ENCODE data around the gene TEX22. TPM values are rescaled to one million over a fixed set of nuclear protein-coding genes. Genes with fewer than 3 reads are reported as not detected.

Gene TEX22
- total RNA-seq, 1 donor from 2014 or later, result 4.9 TPM

DNA sequence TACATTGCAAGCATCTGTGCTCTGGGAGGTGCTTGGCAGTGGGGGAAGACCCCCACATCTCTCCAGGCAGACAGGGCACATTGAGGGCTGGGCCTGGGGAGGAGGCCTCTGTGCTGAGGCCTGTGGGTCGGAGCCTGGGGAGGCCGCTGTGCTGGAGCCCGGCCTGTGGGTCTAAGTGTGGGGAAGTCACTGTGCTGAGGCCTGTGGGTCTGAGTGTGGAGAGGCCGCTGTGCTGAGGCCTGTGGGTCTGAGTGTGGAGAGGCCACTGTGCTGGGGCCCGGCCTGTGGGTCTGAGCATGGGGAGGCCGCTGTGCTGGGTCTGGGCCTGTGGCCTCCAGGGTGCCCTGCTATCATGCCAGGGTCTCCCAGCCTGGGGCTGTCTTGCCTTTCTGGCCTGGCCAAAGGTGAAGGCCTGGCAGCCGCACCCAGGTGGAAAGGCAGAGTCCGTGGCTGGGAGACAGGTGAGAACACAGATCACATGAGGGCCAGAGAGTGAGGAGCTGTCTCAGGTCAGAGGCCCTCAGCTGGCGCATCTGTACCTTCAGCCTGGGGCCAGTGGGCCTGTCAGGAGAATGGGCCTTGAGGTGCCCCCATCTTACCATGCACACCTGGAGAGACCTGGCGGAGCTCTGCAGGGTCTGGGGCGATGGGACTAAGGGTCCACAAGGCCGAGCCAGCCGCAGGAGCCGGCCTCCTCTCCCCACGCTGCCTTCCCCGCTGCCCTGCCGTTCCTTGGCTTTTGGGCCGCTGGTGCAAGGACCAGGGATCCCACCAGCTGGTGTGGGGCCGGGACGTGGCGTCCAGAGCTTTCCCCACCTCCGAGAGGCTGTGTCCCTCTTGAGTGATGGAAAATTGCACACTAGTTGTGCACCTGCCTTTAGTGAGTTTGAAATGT, 57.7 kb downstream of the TEX22 start:
- Mint-ChIP-seq H3K36me3 (ENCODE audit: unreplicated experiment) (peaks cover 18% of the 10 kb centered on the region), H3K27ac (ENCODE audit: unreplicated experiment) (no peak overlapping the region), H3K4me1 (ENCODE audit: unreplicated experiment) (no peaks in the 10 kb centered on the region), H3K4me3 (ENCODE audit: unreplicated experiment) (no peak overlapping the region), H3K9me3 (ENCODE audit: unreplicated experiment) (no peaks in the 10 kb centered on the region), H3K27me3 (ENCODE audit: unreplicated experiment) (no peaks in the 10 kb centered on the region)
- DNase-seq (ENCODE audit: extremely low spot score, unreplicated experiment), result no peak
- TF ChIP-seq, protein P1, sequence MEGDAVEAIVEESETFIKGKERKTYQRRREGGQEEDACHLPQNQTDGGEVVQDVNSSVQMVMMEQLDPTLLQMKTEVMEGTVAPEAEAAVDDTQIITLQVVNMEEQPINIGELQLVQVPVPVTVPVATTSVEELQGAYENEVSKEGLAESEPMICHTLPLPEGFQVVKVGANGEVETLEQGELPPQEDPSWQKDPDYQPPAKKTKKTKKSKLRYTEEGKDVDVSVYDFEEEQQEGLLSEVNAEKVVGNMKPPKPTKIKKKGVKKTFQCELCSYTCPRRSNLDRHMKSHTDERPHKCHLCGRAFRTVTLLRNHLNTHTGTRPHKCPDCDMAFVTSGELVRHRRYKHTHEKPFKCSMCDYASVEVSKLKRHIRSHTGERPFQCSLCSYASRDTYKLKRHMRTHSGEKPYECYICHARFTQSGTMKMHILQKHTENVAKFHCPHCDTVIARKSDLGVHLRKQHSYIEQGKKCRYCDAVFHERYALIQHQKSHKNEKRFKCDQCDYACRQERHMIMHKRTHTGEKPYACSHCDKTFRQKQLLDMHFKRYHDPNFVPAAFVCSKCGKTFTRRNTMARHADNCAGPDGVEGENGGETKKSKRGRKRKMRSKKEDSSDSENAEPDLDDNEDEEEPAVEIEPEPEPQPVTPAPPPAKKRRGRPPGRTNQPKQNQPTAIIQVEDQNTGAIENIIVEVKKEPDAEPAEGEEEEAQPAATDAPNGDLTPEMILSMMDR (IDR thresholded peaks at IDR 0.05), result no peak

DNA sequence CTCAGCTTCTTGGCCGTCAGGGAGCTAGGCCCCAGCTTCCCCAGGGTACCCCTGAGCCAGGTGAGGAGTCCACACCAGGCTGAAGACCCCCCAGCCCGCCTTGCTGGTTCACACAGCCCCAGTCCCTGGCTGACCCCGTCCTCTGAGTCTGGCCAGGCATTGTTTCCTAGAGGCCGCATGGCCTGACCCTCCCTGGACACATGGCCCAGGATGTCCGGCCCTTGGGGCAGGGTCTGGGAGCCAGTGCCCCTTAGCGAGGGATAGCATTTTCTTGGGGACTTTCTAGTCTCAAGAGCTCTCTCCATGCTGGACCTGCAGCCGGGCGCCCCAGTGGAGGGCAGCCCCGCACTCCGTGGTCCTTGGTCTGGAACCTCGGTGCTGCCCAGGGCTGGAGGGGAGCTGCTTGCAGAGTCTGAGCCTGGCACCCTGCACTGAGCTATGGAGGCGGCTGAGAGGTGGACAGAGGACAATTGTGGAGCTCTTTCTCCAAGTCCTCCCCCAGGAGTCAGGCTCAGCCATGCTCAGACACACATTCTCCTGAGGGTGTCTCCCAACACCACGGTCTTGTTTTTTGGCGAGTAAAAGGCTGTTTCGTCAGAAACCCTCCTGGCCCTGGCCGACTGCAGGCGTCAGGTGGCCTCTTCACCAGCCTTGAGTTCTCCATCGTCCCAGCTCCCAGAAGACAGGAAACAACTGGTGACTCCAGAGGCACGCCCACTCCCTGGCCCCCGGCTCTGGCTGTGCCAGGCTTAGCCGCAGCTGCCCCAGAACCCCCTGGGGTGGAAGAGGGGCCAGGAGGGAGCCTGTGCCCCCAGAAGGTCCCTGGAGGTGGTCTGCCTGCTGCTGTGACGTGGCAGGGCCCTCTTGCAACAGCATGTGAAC, 58.6 kb downstream of the TEX22 start:
- TF ChIP-seq, protein P1 (IDR thresholded peaks at IDR 0.05), result no peak
- Mint-ChIP-seq H3K36me3 (ENCODE audit: unreplicated experiment) (peaks cover 23% of the 10 kb centered on the region), H3K27ac (ENCODE audit: unreplicated experiment) (no peak overlapping the region), H3K9me3 (ENCODE audit: unreplicated experiment) (no peaks in the 10 kb centered on the region), H3K27me3 (ENCODE audit: unreplicated experiment) (no peaks in the 10 kb centered on the region), H3K4me1 (ENCODE audit: unreplicated experiment) (no peaks in the 10 kb centered on the region), H3K4me3 (ENCODE audit: unreplicated experiment) (no peak overlapping the region)
- DNase-seq (ENCODE audit: extremely low spot score, unreplicated experiment), result no peak

DNA sequence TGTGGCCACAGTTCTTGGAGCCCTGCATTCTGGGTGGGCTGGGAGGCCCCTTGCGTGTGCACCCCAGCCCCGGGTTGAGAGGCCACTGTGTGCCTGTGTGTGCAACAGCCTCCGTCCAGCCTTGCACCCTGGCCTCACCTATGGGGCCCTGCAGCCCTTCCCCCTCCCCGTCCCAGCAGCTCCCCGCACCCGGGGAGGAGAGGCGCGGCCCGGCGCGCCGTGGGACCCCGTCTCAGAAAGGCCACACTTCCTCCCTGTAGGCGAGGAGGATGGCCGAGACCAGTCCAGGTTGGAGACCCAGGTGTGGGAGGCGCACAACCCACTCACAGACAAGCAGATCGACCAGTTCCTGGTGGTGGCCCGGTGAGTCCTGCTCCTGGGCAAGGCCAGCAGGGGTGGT, 59.7 kb downstream of the TEX22 start:
- no peak for DNase-seq (ENCODE audit: extremely low spot score, unreplicated experiment)
- Mint-ChIP-seq H3K9me3 (ENCODE audit: unreplicated experiment) (no peaks in the 10 kb centered on the region), H3K27me3 (ENCODE audit: unreplicated experiment) (no peaks in the 10 kb centered on the region), H3K4me3 (ENCODE audit: unreplicated experiment) (no peak overlapping the region), H3K36me3 (ENCODE audit: unreplicated experiment) (peaks cover 19% of the 10 kb centered on the region), H3K27ac (ENCODE audit: unreplicated experiment) (no peak overlapping the region), H3K4me1 (ENCODE audit: unreplicated experiment) (no peaks in the 10 kb centered on the region)
- TF ChIP-seq, protein P1 (IDR thresholded peaks at IDR 0.05), result no peak

DNA sequence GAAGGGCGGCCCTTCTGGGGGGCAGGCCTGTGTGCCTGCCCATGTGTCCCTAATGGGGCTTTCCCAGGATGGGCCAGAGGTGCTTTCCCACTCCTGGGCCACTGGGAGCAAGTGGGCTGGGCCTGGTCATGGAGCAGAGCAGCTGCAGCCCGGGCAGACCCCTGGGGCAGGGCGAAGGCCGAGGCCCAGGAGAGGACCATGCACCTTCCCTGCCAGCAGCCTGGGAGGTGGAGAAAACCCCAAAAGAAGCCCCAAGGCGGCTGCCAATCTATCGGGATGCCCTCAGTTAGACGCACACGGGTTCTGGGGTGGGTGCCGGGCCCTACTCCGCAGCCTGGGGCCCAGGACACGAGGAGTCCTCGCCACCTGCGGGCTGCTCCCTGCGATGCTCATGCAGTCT, 60.2 kb downstream of the TEX22 start:
- H3K4me3 Mint-ChIP-seq (ENCODE audit: unreplicated experiment), result no peak overlapping the region
- H3K27ac Mint-ChIP-seq (ENCODE audit: unreplicated experiment), result no peak overlapping the region
- H3K4me1 Mint-ChIP-seq (ENCODE audit: unreplicated experiment), result no peaks in the 10 kb centered on the region

More for the DNA sequence above, 60.2 kb downstream of the TEX22 start:
- DNase-seq (ENCODE audit: extremely low spot score, unreplicated experiment), result no peak
- Mint-ChIP-seq H3K36me3 (ENCODE audit: unreplicated experiment) (peaks cover 16% of the 10 kb centered on the region), H3K9me3 (ENCODE audit: unreplicated experiment) (no peaks in the 10 kb centered on the region), H3K27me3 (ENCODE audit: unreplicated experiment) (no peaks in the 10 kb centered on the region)
- TF ChIP-seq, protein P1 (IDR thresholded peaks at IDR 0.05), result no peak
